GM10248 (cell line): ENCODE data around the gene FOXL3.

Experiments used
- CTCF ChIA-PET: fragments of 300-600 bp; sonication (Branson Sonifier 250); formaldehyde crosslinking; extraction: SDS; loops from one replicate; lab custom pipeline; 2021; ENCODE audit warnings: antibody characterized with exemption; lab: Yijun Ruan, JAX
- POLR2A ChIA-PET: fragments of 350-650 bp; sonication (Branson Sonifier 250); formaldehyde crosslinking; extraction: SDS; loops from one replicate; lab custom pipeline; 2020; ENCODE audit warnings: antibody characterized with exemption; lab: Yijun Ruan, JAX
- DNase-seq: peaks from one replicate; pipeline ENCODE4 v3.0.0; 2012; ENCODE audit errors: extremely low spot score
- CTCF ChIP-seq: IDR thresholded peaks from 2 replicates; pipeline ENCODE4 v1.5.1; 2012; ENCODE audit warnings: mild to moderate bottlenecking, low read depth; ENCODE audit errors: extremely low read depth, missing control alignments, control extremely low read depth

FOXL3 gene

GRCh38 chr7:284762-285722, 4.9 kb upstream of the FOXL3 start:
- TF ChIP-seq CTCF, result no peak
- no peak for DNase-seq
- ChIA-PET CTCF (no interaction called here), POLR2A (no interaction called here)

- TF ChIP-seq CTCF, result no peak
- no peak for DNase-seq
- ChIA-PET POLR2A (no interaction called here), CTCF (no interaction called here)
Observed at GRCh38 chr7:285731-286130, 4.2 kb upstream of the FOXL3 start.

GRCh38 chr7:286266-286665, 3.7 kb upstream of the FOXL3 start:
- TF ChIP-seq CTCF, result no peak
- CTCF ChIA-PET, result interaction anchor here (1.4 kb wide), 1 partner anchor 22 kb away, joined by 4 read pairs; no protein-coding TSS in a partner anchor
- POLR2A ChIA-PET, result no interaction called here
- DNase-seq, result no peak

GRCh38 chr7:288671-289101, 1.3 kb upstream of the FOXL3 start:
- DNase-seq, result no peak
- no peak for TF ChIP-seq CTCF
- POLR2A ChIA-PET, result no interaction called here
- CTCF ChIA-PET, result no interaction called here

DNA sequence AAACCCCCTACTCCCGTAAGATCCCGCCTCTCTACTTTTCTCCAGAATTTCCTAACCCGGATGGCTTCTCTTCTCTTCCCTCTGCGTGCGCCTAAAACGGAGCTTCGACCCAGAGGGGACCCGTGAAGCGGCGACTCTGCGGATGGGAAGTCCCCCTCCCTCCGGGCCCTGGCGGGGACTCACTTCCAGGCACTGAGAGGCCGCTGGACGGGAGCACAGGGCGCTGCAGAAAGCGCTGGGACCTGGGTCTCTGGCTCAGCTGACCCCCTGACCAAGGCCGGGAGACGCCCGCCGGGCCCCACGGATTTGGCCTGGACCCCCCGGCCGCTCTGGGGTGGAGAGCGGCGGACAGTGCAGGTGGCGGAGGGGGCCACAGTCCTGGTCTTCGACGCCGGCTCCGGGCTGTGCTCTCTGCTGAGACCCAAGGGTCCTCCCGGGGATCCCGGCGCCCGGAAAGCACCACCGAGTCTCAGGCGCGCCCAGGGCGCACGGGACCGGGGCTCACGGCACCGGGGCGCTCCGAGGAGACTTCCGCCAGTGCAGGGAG, 688 bp upstream of the FOXL3 start:
- CTCF ChIA-PET, result no interaction called here
- TF ChIP-seq CTCF, result no peak
- POLR2A ChIA-PET, result no interaction called here
- DNase-seq, result no peak

DNA sequence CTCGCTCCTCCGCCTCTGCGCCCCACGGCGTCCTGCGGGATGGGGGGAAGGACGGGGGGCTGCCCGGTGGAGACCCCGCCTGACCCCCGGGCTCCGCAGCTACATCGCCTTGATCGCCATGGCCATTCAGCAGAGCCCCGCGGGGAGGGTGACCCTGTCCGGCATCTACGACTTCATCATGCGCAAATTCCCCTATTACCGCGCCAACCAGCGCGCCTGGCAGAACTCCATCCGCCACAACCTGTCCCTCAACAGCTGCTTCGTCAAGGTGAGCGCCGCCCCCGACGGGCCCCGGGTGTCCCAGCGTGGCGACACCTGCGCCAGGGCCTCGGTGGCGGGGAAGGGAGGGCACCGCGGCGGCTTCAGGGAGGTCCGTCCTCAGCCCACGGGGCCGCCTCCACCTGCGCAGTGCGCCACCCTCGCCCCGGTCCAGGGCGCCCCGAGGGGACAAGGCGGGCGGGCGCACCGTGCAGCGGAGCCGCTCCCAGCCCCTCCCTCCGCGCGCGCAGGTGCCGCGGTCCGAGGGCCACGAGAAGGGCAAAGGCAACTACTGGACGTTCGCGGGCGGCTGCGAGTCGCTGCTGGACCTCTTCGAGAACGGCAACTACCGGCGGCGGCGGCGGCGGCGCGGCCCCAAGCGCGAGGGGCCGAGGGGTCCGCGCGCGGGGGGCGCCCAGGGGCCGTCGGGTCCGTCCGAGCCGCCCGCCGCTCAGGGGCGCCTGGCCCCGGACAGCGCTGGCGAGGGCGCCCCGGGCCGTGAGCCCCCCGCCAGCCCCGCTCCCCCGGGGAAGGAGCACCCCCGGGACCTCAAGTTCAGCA, 793 bp downstream of the FOXL3 start:
- POLR2A ChIA-PET, result no interaction called here
- CTCF ChIA-PET, result no interaction called here
- DNase-seq, result no peak
- no peak for TF ChIP-seq CTCF
